Adrenal gland (tissue), 12 donors: ENCODE results near the gene BCAS3. TPM values are rescaled to one million over a fixed set of nuclear protein-coding genes. Genes with fewer than 3 reads are reported as not detected.
A peak's percentile ranks its signal among the peaks of the same experiment; 100 is the strongest.

Experiments
- DNase-seq, 7 donors: peaks; one replicate each; pipeline ENCODE4 v3.0.0-alpha.2; 2019 to 2020
- H3K27ac ChIP-seq, 5 donors: fragments of 200-600 bp; sonication (generic) in 4 of 5; 1 replicate in 3 of 5; 2 replicates in 2 of 5; pipeline versions ENCODE4 v1.5.1 to v1.8.0; 2016 to 2020; ENCODE audit warnings: mild to moderate bottlenecking in 1 of 5
- H3K27me3 ChIP-seq: fragments of 200-600 bp; 2 replicates; pipeline ENCODE4 v1.8.0; 2021
- H3K36me3 ChIP-seq, 2 donors: fragments of 200-600 bp; replicated peaks in 1 of 2; 1 replicate in 1 of 2; 2 replicates in 1 of 2; pipeline versions ENCODE4 v1.5.1 to v1.8.0; 2018 to 2022
- H3K4me1 ChIP-seq, 2 donors: fragments of 200-600 bp; replicated peaks in 1 of 2; 1 replicate in 1 of 2; 2 replicates in 1 of 2; pipeline versions ENCODE4 v1.5.1 to v1.8.0; 2018 to 2021
- H3K4me3 ChIP-seq, 4 donors: fragments of 200-600 bp; sonication (generic) in 3 of 4; one replicate each; pipeline ENCODE4 v1.5.1; 2016 to 2018
- H3K9me3 ChIP-seq, 3 donors: fragments of 200-600 bp; sonication (generic) in 1 of 3; replicated peaks in 1 of 3; 1 replicate in 2 of 3; 2 replicates in 1 of 3; pipeline versions ENCODE4 v1.5.1 to v1.8.0; 2016 to 2021
- POLR2A ChIP-seq, 2 donors: fragments of 450-650 bp; IDR thresholded peaks; one replicate each; pipeline ENCODE4 v1.6.1; 2017; ENCODE audit warnings: antibody characterized with exemption in 2 of 2, mild to moderate bottlenecking in 2 of 2, moderate library complexity in 1 of 2
- whole genome bisulfite sequencing, 4 donors: extraction: QIAGEN DNeasy Blood & Tissue Kit in 2 of 4; methylation state at CpG; one replicate each; pipeline versions ENCODE4 v1.1.5 to v1.1.7; 2013 to 2017; 5-methylcytosine and 5-hydroxymethylcytosine counted together
- intact Hi-C, 2 donors: fragments of 100-400 bp; cut with DNase I; formaldehyde crosslinking; loops; one replicate each; pipeline versions ENCODE4 v1.14.1 to v1.15.0; 2022 to 2023
- polyA plus RNA-seq, 3 donors: library from polyadenylated mRNA; stranded (reverse); fragments of 200-250 nt in 2 of 3; fragments of 350-450 nt in 1 of 3; fragmentation: Illumina TruSeq in 1 of 3; extraction: RNeasy Lipid Tissue Mini Kit (QIAGEN cat#74804) in 1 of 3; gene quantifications; one replicate each; pipeline ENCODE4 v1.2.3, GENCODE V29; 2013 to 2014
- total RNA-seq, 9 donors: library from RNA; depleted of rRNA in 4 of 9; stranded (reverse); fragments of >200 nt in 4 of 9; fragments of 120-200 nt in 1 of 9; fragmentation: NEBNext Ultra II Directional in 1 of 9; extraction: Animal tissue kit (Norgen Biotek cat#: 25700) in 1 of 9; gene quantifications; one replicate each; pipeline versions ENCODE4 v1.1.0 to v1.2.4, GENCODE V29; 2013 to 2023
- TF ChIP-seq, protein P1 (sequence below), 6 experiments: fragments of 450-650 bp in 4 of 6; fragments of 200-600 bp in 2 of 6; sonication (generic) in 1 of 6; IDR thresholded peaks; 1 replicate in 5 of 6; 2 replicates in 1 of 6; pipeline versions ENCODE4 v1.5.1 to v1.8.0; 2016 to 2021; ENCODE audit warnings: antibody characterized with exemption in 6 of 6, mild to moderate bottlenecking in 2 of 6, moderate library complexity in 1 of 6
- donor health status: healthy with polysubstance abuse.
- donor health status: Bipolar disorder and iron deficiency.
- donor health status: DM: yes; HTN: yes; CAD: no.
- donor health status: DM: no; HTN: no; CAD: no.
- donor health status: DM: no; HTN: no; CAD: no.
- donor health status: DM: yes; HTN: yes; CAD: no.

The BCAS3 gene
- total and polyA plus RNA-seq, 12 donors = 9.4 to 105 (median 29.0) TPM

DNA sequence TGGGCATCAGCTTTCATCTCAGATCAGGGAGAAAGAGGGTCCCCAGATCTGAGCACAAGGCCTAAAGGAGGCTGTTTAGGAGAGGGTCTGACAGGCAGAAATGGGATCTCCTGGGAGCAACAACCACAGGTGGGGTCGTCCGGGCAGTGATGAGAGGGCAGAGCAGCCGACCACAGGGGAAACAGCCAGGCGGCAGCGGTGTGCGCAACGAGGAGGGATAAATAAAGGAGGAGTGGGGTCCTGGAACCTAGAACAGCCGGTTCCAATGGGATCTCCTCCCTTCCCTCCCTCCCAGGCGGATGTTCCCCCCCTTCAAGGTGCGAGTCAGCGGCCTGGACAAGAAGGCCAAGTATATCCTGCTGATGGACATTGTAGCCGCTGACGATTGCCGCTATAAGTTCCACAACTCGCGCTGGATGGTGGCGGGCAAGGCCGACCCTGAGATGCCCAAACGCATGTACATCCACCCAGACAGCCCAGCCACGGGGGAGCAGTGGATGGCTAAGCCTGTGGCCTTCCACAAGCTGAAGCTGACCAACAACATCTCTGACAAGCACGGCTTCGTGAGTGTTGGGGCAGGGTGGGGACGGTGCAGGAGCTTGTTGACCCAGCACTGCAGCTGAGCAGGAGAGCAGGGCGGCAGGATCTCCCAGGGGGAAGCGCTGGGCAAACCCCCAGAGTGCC is 723.9 kb downstream of the BCAS3 start:
- Histone ChIP-seq H3K27me3 (peaks cover 52% of the 10 kb centered on the region), H3K4me1 (peaks cover 25 to 40% of the 10 kb centered on the region in 2 donors)
- TF ChIP-seq, protein P1, sequence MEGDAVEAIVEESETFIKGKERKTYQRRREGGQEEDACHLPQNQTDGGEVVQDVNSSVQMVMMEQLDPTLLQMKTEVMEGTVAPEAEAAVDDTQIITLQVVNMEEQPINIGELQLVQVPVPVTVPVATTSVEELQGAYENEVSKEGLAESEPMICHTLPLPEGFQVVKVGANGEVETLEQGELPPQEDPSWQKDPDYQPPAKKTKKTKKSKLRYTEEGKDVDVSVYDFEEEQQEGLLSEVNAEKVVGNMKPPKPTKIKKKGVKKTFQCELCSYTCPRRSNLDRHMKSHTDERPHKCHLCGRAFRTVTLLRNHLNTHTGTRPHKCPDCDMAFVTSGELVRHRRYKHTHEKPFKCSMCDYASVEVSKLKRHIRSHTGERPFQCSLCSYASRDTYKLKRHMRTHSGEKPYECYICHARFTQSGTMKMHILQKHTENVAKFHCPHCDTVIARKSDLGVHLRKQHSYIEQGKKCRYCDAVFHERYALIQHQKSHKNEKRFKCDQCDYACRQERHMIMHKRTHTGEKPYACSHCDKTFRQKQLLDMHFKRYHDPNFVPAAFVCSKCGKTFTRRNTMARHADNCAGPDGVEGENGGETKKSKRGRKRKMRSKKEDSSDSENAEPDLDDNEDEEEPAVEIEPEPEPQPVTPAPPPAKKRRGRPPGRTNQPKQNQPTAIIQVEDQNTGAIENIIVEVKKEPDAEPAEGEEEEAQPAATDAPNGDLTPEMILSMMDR (IDR thresholded peaks at IDR 0.05) = no peak
- TF ChIP-seq POLR2A (IDR thresholded peaks at IDR 0.05) = no peak

DNA sequence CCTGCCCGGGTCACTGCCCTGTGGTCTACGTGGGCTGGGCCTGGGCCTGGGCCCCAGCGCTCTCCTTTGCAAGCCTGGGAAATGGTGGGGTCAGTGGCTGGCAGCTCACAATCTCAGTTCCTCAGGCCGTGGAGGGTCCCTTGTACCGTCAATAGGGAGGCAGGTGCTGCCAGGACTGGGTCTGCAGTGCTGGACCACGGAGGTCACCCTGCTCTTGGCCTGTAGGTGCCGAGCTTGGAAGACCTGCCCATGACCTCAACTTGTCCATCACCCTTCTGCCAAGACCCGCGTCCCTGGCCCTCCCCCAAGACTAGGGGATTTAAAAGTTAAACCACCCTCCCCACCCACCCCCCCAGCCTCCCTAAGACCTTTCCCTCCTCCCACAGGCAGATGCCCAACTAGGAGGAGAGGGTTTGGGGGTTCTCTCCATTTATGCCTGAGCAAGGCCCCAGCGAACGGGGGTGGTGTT is 724.5 kb downstream of the BCAS3 start:
- peak overlapping the region in 2 of 4 donors; percentile 4 to 79 for H3K4me3 ChIP-seq
- intact Hi-C loops = no loop called here
- H3K27me3 ChIP-seq = peaks cover 47% of the 10 kb centered on the region
- DNase-seq = no peak
- H3K36me3 ChIP-seq = peaks cover 0 to 5% of the 10 kb centered on the region in 2 donors
- WGBS, 4 donors = 55 to 71% (median 59%) methylated on average over 2 to 11 of the region's 11 CpGs
- peak overlapping the region in 2 of 5 donors; percentile 81 to 91 for H3K27ac ChIP-seq
- peaks cover 21 to 35% of the 10 kb centered on the region in 2 donors for H3K4me1 ChIP-seq
- H3K9me3 ChIP-seq = no peaks in the 10 kb centered on the region
- TF ChIP-seq, protein P1 (IDR thresholded peaks at IDR 0.05) = no peak
- TF ChIP-seq POLR2A (IDR thresholded peaks at IDR 0.05) = no peak

More for the DNA sequence above, 723.9 kb downstream of the BCAS3 start:
- no peak for DNase-seq
- Histone ChIP-seq H3K36me3 (peaks cover 0 to 5% of the 10 kb centered on the region in 2 donors), H3K4me3 (peak overlapping the region in 2 of 4 donors; percentile 4 to 79), H3K27ac (peak overlapping the region in 2 of 5 donors; percentile 81 to 91), H3K9me3 (no peaks in the 10 kb centered on the region)
- intact Hi-C loops = no loop called here
- 46 to 67% (median 61%) methylated on average over 15 to 25 of the region's 25 CpGs for WGBS, 4 donors

DNA sequence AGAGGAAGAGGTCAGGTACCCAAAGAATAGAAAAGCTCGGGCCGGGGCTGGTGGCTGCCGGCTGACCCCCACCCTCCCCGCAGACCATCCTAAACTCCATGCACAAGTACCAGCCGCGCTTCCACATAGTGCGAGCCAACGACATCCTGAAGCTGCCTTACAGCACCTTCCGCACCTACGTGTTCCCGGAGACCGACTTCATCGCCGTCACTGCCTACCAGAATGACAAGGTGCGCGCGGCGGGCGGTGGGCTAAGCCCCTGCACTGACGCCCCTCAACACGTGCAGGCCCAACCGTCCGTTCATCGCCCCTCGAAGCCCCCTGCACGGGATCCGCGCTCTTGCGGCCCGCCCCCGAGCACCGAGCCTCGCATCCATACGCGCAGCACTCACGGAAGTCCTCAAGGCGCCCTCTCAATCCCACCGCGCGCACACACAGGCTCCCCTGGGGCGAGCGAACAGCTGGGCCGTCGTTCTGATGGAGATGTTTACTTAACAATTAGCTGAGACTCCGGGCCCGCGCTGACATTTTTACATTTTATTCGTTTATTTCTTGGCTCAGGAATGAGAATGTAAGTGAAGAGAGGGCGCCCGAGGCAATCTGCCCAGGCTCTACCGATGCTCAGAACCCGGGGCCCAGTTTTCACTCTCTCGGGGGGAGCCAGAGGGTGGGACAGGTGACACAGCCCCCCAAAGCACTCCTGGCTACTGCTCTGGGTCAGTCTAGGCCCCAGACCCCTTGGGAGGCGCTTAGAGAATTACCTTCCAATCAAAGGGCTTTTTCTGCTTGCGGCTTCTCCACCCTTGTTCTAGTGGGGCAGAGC is 725.5 kb downstream of the BCAS3 start:
- Histone ChIP-seq H3K36me3 (peaks cover 0 to 6% of the 10 kb centered on the region in 2 donors), H3K4me1 (peaks cover 17 to 33% of the 10 kb centered on the region in 2 donors), H3K27ac (peak overlapping the region in 2 of 5 donors; percentile 74 to 81), H3K27me3 (peaks cover 42% of the 10 kb centered on the region), H3K4me3 (peak overlapping the region in 1 of 4 donors; percentile 36), H3K9me3 (no peaks in the 10 kb centered on the region)
- TF ChIP-seq POLR2A (IDR thresholded peaks at IDR 0.05) = no peak
- TF ChIP-seq, protein P1 (IDR thresholded peaks at IDR 0.05) = no peak
- WGBS, 4 donors = 35 to 50% (median 41%) methylated on average over 23 to 55 of the region's 55 CpGs
- intact Hi-C loops = no loop called here
- no peak for DNase-seq
